HepG2 (cell line): ENCODE results near the gene TTK. TPM values are rescaled to one million over a fixed set of nuclear protein-coding genes. Genes with fewer than 3 reads are reported as not detected.

Experiments used
- ATAC-seq: fragments of 200-7000 bp; cut with Tn5 transposase; 3 replicates; pipeline ENCODE4 v1.9.1; 2020; ENCODE audit warnings: mild to moderate bottlenecking, moderate library complexity
- BruUV-seq: library from RNA; stranded (reverse); fragments of 400-500 nt; replicated peaks from 2 replicates; lab custom pipeline; 2021; lab: Mats Ljungman, UMichigan
- CTCF ChIA-PET: fragments of 300-600 bp; formaldehyde crosslinking; extraction: SDS; loops from one replicate; lab custom pipeline; 2021; ENCODE audit warnings: low total read pairs, inconsistent platforms, low intra/inter-chr PET ratio; lab: Yijun Ruan, JAX
- POLR2A ChIA-PET: fragments of 350-600 bp; sonication (Branson Sonifier 250); formaldehyde crosslinking; loops from one replicate; lab custom pipeline; 2020; ENCODE audit warnings: antibody characterized with exemption, inconsistent platforms; lab: Yijun Ruan, JAX
- DNase-seq: peaks from one replicate; pipeline ENCODE4 v3.0.0-alpha.2; 2015; ENCODE audit warnings: low spot score
- FAIRE-seq: peaks from 3 replicates; lab custom pipeline; 2011; peaks lifted over from hg19 to GRCh38; lab: Jason Lieb, UNC
- H2AFZ ChIP-seq: one replicate; pipeline ENCODE4 v1.6.1; 2011; ENCODE audit warnings: low read length, inconsistent platforms
- H3K27ac ChIP-seq: fragments of 300-600 bp; 3 replicates; pipeline ENCODE4 v1.8.0; 2011; ENCODE audit warnings: mixed run types, mild to moderate bottlenecking, mixed read lengths, low read length, inconsistent platforms; ENCODE audit not compliant: insufficient read depth; ENCODE audit errors: extremely low read length
- H3K27me3 ChIP-seq, 2 experiments: fragments of 200-600 bp in 1 of 2; 2 replicates in 1 of 2; 3 replicates in 1 of 2; pipeline versions ENCODE4 v1.6.0 to v1.8.0; 2011; ENCODE audit warnings: low read length in 2 of 2, mild to moderate bottlenecking in 2 of 2, moderate library complexity in 2 of 2, inconsistent platforms in 1 of 2; ENCODE audit not compliant: insufficient read depth in 2 of 2, control insufficient read depth in 1 of 2
- H3K36me3 ChIP-seq, 2 experiments: fragments of 200-600 bp in 1 of 2; replicated peaks in 1 of 2; 2 replicates in 1 of 2; 3 replicates in 1 of 2; pipeline versions ENCODE4 v1.5.1 to v1.8.0; 2011; ENCODE audit warnings: low read length in 2 of 2, inconsistent platforms in 1 of 2; ENCODE audit not compliant: insufficient read depth in 2 of 2, control insufficient read depth in 1 of 2
- H3K4me1 ChIP-seq: 2 replicates; pipeline ENCODE4 v1.5.1; 2012; ENCODE audit warnings: low read length, inconsistent platforms; ENCODE audit not compliant: insufficient read depth
- H3K4me2 ChIP-seq: 2 replicates; pipeline ENCODE4 v1.6.0; 2011; ENCODE audit warnings: low read depth, low read length, inconsistent platforms
- H3K4me3 ChIP-seq, 3 experiments: fragments of 200-600 bp in 1 of 3; sonication (generic), shearing (Covaris generic) in 1 of 3; replicated peaks in 1 of 3; 2 replicates each; pipeline ENCODE4 v1.5.1; 2011 to 2016; ENCODE audit warnings: low read length in 3 of 3, inconsistent platforms in 2 of 3, low read depth in 2 of 3, mild to moderate bottlenecking in 2 of 3, control low read depth in 1 of 3, mixed read lengths in 1 of 3; ENCODE audit not compliant: insufficient read depth in 1 of 3
- H3K79me2 ChIP-seq: one replicate; pipeline ENCODE4 v1.6.1; 2011; ENCODE audit warnings: low read length, inconsistent platforms; ENCODE audit not compliant: insufficient read depth
- H3K9ac ChIP-seq: 2 replicates; pipeline ENCODE4 v1.6.0; 2011; ENCODE audit warnings: mild to moderate bottlenecking, low read depth, low read length, inconsistent platforms; ENCODE audit not compliant: insufficient read depth
- H3K9me3 ChIP-seq: 2 replicates; pipeline ENCODE4 v1.5.1; 2012; ENCODE audit warnings: mild to moderate bottlenecking, low read length
- H4K20me1 ChIP-seq: 2 replicates; pipeline ENCODE4 v1.6.0; 2011; ENCODE audit warnings: inconsistent platforms, mild to moderate bottlenecking, low read length, moderate library complexity; ENCODE audit not compliant: insufficient read depth
- MAFF ChIP-seq: IDR thresholded peaks from 2 replicates; pipeline ENCODE4 v1.6.1; 2011; ENCODE audit warnings: low read depth, low read length, improper control_type of control experiment
- MAFK ChIP-seq, 2 experiments: IDR thresholded peaks in 1 of 2; conservative IDR thresholded peaks in 1 of 2; 2 replicates each; pipeline ENCODE4 v1.6.1; 2011; ENCODE audit warnings: improper control_type of control experiment in 2 of 2, low read length in 2 of 2
- RBM22 ChIP-seq: fragments of 200-400 bp; formaldehyde crosslinking; optimal IDR thresholded peaks from 2 replicates; pipeline ENCODE3; 2017; ENCODE audit warnings: mild to moderate bottlenecking, low read length, moderate library complexity
- SRY ChIP-seq: sonication (generic); formaldehyde crosslinking; IDR thresholded peaks from 2 replicates; pipeline ENCODE4 v1.8.0; 2022; ENCODE audit warnings: mild to moderate bottlenecking, missing genetic modification reagents
- TBX2 ChIP-seq: sonication (generic); formaldehyde crosslinking; IDR thresholded peaks from 2 replicates; pipeline ENCODE4 v1.5.0; 2020; ENCODE audit warnings: missing genetic modification reagents, mild to moderate bottlenecking, borderline replicate concordance
- ZNF660 ChIP-seq: sonication (generic); formaldehyde crosslinking; IDR thresholded peaks from 2 replicates; pipeline ENCODE4 v1.5.1; 2020; ENCODE audit warnings: mild to moderate bottlenecking, low read depth, missing genetic modification reagents, borderline replicate concordance
- WGBS: methylation state at CpG from one replicate; pipeline ENCODE4 v1.1.6; 2017; ENCODE audit warnings: low lambda C conversion rate; 5-methylcytosine and 5-hydroxymethylcytosine counted together
- in situ Hi-C: cut with HindIII; loops from 2 replicates; pipeline ENCODE4 v1.10.0; 2017; ENCODE audit warnings: low pct_unique_long_range_greater_than_20kb; ENCODE audit not compliant: extremely low pct_ligation_motif_present
- intact Hi-C: fragments of 100-400 bp; cut with micrococcal nuclease; formaldehyde crosslinking; loops from one replicate; pipeline ENCODE4 v1.10.0; 2022; ENCODE audit not compliant: unreplicated experiment
- polyA plus RNA-seq, 8 experiments: library from polyadenylated mRNA; depleted of rRNA in 3 of 8; stranded (reverse) in 7 of 8; unstranded in 1 of 8; fragments of >200 nt; fragmentation: Illumina TruSeq in 4 of 8; extraction: Trizol in 4 of 8; gene quantifications; 2 replicates each; pipeline versions ENCODE4 v1.2.1 to v1.2.3, GENCODE V29; 2011 to 2016; ENCODE audit warnings: low read depth in 4 of 8, missing spikeins in 1 of 8, mixed read lengths in 1 of 8; ENCODE audit not compliant: insufficient read depth in 1 of 8
- total RNA-seq, 5 experiments: library from RNA; depleted of rRNA; stranded (reverse); fragments of >200 nt; fragmentation: Illumina TruSeq; extraction: Trizol; gene quantifications; 2 replicates each; pipeline ENCODE4 v1.2.3, GENCODE V29; 2016; ENCODE audit warnings: low read depth in 1 of 5
- TF ChIP-seq, protein P1 (sequence below): sonication (generic); formaldehyde crosslinking; conservative IDR thresholded peaks from 2 replicates; pipeline ENCODE4 v1.8.0; 2022; ENCODE audit warnings: low read depth, missing genetic modification reagents
- TF ChIP-seq, protein P2 (sequence below): sonication (generic); formaldehyde crosslinking; IDR thresholded peaks from 2 replicates; pipeline ENCODE4 v1.4.0; 2020; ENCODE audit warnings: missing genetic modification reagents

TTK gene
- total and polyA plus RNA-seq, 2 of the 13 experiments (the other 11 are each of a cell fraction or from before 2014, with no cell fraction given) = 8.6 to 33.2 TPM

DNA sequence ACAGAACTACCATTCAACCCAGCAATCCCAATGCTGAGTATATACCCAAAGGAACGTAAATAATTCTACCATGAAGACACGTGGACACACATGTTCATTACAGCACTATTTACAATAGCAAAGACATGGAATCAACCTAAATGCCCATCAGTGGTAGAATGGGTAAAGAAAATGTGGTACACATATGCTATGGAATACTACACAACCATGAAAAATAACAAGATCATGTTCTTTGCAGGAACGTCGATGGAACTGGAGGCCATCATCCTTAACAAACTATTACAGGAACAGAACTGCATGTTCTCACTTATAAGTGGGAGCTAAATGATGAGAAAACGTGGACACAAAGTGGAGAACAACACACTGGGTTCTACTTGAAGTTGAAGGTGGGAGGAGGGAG lies 34.7 kb upstream of the TTK start:
- Histone ChIP-seq H3K4me2 (no peak overlapping the region), H3K4me1 (no peaks in the 10 kb centered on the region), H3K4me3 (no peak overlapping the region), H3K9me3 (no peaks in the 10 kb centered on the region), H3K27ac (no peak overlapping the region), H3K9ac (no peak overlapping the region), H3K79me2 (no peaks in the 10 kb centered on the region), H4K20me1 (no peaks in the 10 kb centered on the region), H2AFZ (no peak overlapping the region), H3K27me3 (no peaks in the 10 kb centered on the region), H3K36me3 (no peaks in the 10 kb centered on the region)
- intact Hi-C loops = no loop called here
- CTCF ChIA-PET = no interaction called here
- FAIRE-seq (no peak), DNase-seq (no peak), ATAC-seq (no peak)
- POLR2A ChIA-PET = no interaction called here
- no TSS peak for BruUV-seq
- TF ChIP-seq RBM22 (no peak), TBX2 (CRISPR knock-in tag) (no peak)
- TF ChIP-seq, protein P1, sequence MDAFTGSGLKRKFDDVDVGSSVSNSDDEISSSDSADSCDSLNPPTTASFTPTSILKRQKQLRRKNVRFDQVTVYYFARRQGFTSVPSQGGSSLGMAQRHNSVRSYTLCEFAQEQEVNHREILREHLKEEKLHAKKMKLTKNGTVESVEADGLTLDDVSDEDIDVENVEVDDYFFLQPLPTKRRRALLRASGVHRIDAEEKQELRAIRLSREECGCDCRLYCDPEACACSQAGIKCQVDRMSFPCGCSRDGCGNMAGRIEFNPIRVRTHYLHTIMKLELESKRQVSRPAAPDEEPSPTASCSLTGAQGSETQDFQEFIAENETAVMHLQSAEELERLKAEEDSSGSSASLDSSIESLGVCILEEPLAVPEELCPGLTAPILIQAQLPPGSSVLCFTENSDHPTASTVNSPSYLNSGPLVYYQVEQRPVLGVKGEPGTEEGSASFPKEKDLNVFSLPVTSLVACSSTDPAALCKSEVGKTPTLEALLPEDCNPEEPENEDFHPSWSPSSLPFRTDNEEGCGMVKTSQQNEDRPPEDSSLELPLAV (CRISPR knock-in tag) = no peak
- in situ Hi-C loops = no loop called here
- 31% methylated on average over 5 of the region's 5 CpGs for WGBS

DNA sequence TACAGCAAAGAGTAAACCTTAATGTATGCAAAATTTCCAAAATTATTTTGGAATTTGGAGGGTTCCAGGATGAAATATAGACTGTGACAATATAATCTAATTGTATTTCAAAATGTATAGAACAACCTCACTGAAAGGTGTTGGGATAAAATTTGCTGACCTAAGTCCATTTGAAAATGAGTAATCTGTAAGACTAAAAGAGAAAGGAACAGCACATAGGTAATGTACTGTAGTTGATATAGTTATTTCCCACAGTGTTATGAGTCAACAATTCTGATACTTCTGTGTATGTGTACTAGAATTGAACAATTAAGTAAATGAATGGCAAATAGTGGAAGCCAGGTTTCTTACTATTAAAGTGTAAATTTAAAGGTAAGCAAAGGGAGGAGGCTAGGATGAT lies 33.3 kb upstream of the TTK start:
- ATAC-seq (no peak), DNase-seq (no peak), FAIRE-seq (no peak)
- H3K79me2 ChIP-seq = no peaks in the 10 kb centered on the region
- no peak overlapping the region for H3K4me2 ChIP-seq
- ChIA-PET CTCF (no interaction called here), POLR2A (no interaction called here)
- no peaks in the 10 kb centered on the region for H3K4me1 ChIP-seq
- H3K9ac ChIP-seq = no peak overlapping the region
- TF ChIP-seq, protein P2, sequence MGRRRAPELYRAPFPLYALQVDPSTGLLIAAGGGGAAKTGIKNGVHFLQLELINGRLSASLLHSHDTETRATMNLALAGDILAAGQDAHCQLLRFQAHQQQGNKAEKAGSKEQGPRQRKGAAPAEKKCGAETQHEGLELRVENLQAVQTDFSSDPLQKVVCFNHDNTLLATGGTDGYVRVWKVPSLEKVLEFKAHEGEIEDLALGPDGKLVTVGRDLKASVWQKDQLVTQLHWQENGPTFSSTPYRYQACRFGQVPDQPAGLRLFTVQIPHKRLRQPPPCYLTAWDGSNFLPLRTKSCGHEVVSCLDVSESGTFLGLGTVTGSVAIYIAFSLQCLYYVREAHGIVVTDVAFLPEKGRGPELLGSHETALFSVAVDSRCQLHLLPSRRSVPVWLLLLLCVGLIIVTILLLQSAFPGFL (CRISPR knock-in tag) = no peak
- TF ChIP-seq MAFK (conservative IDR thresholded peaks at IDR 0.05 in 1 of 2, IDR thresholded peaks at IDR 0.05 in 1 of 2; ENCODE audit: low read length in 2 of 2) = peak; percentile 76 to 92
- no peak for TF ChIP-seq ZNF660 (CRISPR knock-in tag)
- TF ChIP-seq SRY (CRISPR knock-in tag) = no peak
- peak; percentile 86 for TF ChIP-seq MAFF
- H4K20me1 ChIP-seq = no peaks in the 10 kb centered on the region
- H2AFZ ChIP-seq = no peak overlapping the region
- H3K27me3 ChIP-seq = no peaks in the 10 kb centered on the region
- H3K4me3 ChIP-seq = no peak overlapping the region
- H3K9me3 ChIP-seq = no peaks in the 10 kb centered on the region
- no peak overlapping the region for H3K27ac ChIP-seq
- BruUV-seq = no TSS peak
- in situ Hi-C loops (no loop called here), intact Hi-C loops (no loop called here)
- H3K36me3 ChIP-seq = no peaks in the 10 kb centered on the region
